Measurements from ENCODE around the gene THRB.

THRB gene

GRCh38 chr3:24450160-24450907 is 44.3 kb downstream of the THRB start:
- H3K27ac ChIP-seq (ENCODE audit: extremely low read depth, low read depth, low read length), result no peak overlapping the region
- peak; percentile 55; the same call in 1 of the 2 replicates for TF ChIP-seq ZBTB44 (tag by site-specific recombination; IDR thresholded peaks at IDR 0.05)
- TF ChIP-seq ZNF121 (tag by site-specific recombination; IDR thresholded peaks at IDR 0.05), result no peak
- peak; percentile 77; the same call in 1 of the 2 replicates for TF ChIP-seq SCRT2 (tag by site-specific recombination; IDR thresholded peaks at IDR 0.05)
- 0 out of 2 replicates have a peak, but pooled peaks have one; percentile 44 for TF ChIP-seq SCRT1 (tag by site-specific recombination; IDR thresholded peaks at IDR 0.05; ENCODE audit: borderline replicate concordance)
- TF ChIP-seq EGR2 (tag by site-specific recombination; IDR thresholded peaks at IDR 0.05; ENCODE audit: low read depth), result no peak
- H3K4me3 ChIP-seq (ENCODE audit: low read depth, low read length), result no peak overlapping the region
- POLR2A ChIA-PET, result no interaction called here
- no peaks in the 10 kb centered on the region for H3K4me1 ChIP-seq (ENCODE audit: control insufficient read depth, insufficient read depth, low read length)
- H3K36me3 ChIP-seq (ENCODE audit: control insufficient read depth in 2 of 2, insufficient read depth in 1 of 2, low read length in 2 of 2), result no peaks in the 10 kb centered on the region
- CTCF ChIA-PET, result interaction anchor here (0.5 to 1.1 kb wide), 2 partner anchors 28 to 1389 kb away, joined by 4 to 5 read pairs; no protein-coding TSS in a partner anchor
- H3K9me3 ChIP-seq (ENCODE audit: control insufficient read depth, insufficient read depth, low read depth, low read length), result no peaks in the 10 kb centered on the region

GRCh38 chr3:24447836-24448235 is 46.8 kb downstream of the THRB start:
- ChIA-PET POLR2A (no interaction called here), CTCF (no interaction called here)
- TF ChIP-seq IKZF3 (tag by site-specific recombination; IDR thresholded peaks at IDR 0.05) (no peak), ZNF274 (IDR thresholded peaks at IDR 0.05; ENCODE audit: low read length) (no peak), ZNF274 (tag by site-specific recombination; IDR thresholded peaks at IDR 0.05; ENCODE audit: borderline replicate concordance) (no peak), HOXA7 (CRISPR knock-in tag; IDR thresholded peaks at IDR 0.05; ENCODE audit: borderline replicate concordance) (no peak), ZBTB10 (tag by site-specific recombination; IDR thresholded peaks at IDR 0.05) (no peak), KLF16 (tag by site-specific recombination; IDR thresholded peaks at IDR 0.05) (no peak), TRIM28 (IDR thresholded peaks at IDR 0.05; ENCODE audit: borderline replicate concordance, low read length) (no peak), ZNF155 (tag by site-specific recombination; IDR thresholded peaks at IDR 0.05) (no peak), ZNF404 (tag by site-specific recombination; IDR thresholded peaks at IDR 0.05) (no peak), ZNF223 (tag by site-specific recombination; IDR thresholded peaks at IDR 0.05) (no peak), ZNF654 (tag by site-specific recombination; IDR thresholded peaks at IDR 0.05; ENCODE audit: low read depth) (no peak)
- no peak overlapping the region for H3K4me3 ChIP-seq (ENCODE audit: low read depth, low read length)
- no peak overlapping the region for H3K27ac ChIP-seq (ENCODE audit: extremely low read depth, low read depth, low read length)
- H3K4me1 ChIP-seq (ENCODE audit: control insufficient read depth, insufficient read depth, low read length), result no peaks in the 10 kb centered on the region
- H3K9me3 ChIP-seq (ENCODE audit: control insufficient read depth, insufficient read depth, low read depth, low read length), result no peaks in the 10 kb centered on the region
- no peaks in the 10 kb centered on the region for H3K36me3 ChIP-seq (ENCODE audit: control insufficient read depth in 2 of 2, insufficient read depth in 1 of 2, low read length in 2 of 2)

- H3K27ac ChIP-seq (ENCODE audit: extremely low read depth, low read depth, low read length), result no peak overlapping the region
- no peak for TF ChIP-seq ZNF664 (tag by site-specific recombination; IDR thresholded peaks at IDR 0.05)
- TF ChIP-seq ZNF529 (tag by site-specific recombination; IDR thresholded peaks at IDR 0.05; ENCODE audit: insufficient replicate concordance), result no peak
- TF ChIP-seq ZNF610 (tag by site-specific recombination; IDR thresholded peaks at IDR 0.05; ENCODE audit: borderline replicate concordance), result no peak
- no peaks in the 10 kb centered on the region for H3K4me1 ChIP-seq (ENCODE audit: control insufficient read depth, insufficient read depth, low read length)
- H3K9me3 ChIP-seq (ENCODE audit: control insufficient read depth, insufficient read depth, low read depth, low read length), result no peaks in the 10 kb centered on the region
- ChIA-PET CTCF (no interaction called here), POLR2A (interaction anchor here (0.7 kb wide), 1 partner anchor 32 kb away, joined by 4 read pairs; no protein-coding TSS in a partner anchor)
- no peak overlapping the region for H3K4me3 ChIP-seq (ENCODE audit: low read depth, low read length)
- H3K36me3 ChIP-seq (ENCODE audit: control insufficient read depth in 2 of 2, insufficient read depth in 1 of 2, low read length in 2 of 2), result no peaks in the 10 kb centered on the region
These were observed 48.6 kb downstream of the THRB start for GRCh38 chr3:24446032-24446431.
